ENCODE data around the gene TST. TPM values are rescaled to one million over a fixed set of nuclear protein-coding genes. Genes with fewer than 3 reads are reported as not detected.

Gene TST
- total and polyA plus RNA-seq, 9 of the 15 experiments (the other 6 are each of a cell fraction or from before 2014, with no cell fraction given) = 1.4 to 26.9 (median 12.4) TPM

GRCh38 chr22:36977947-36978660 lies 41.1 kb downstream of the TST start (continued):
- TF ChIP-seq ZBTB40 (IDR thresholded peaks at IDR 0.05) = peak; percentile 59
- TF ChIP-seq ZBTB40 (CRISPR knock-in tag; IDR thresholded peaks at IDR 0.05) = no peak
- TF ChIP-seq GABPA (tag; conservative IDR thresholded peaks at IDR 0.05; ENCODE audit: low read depth) = peak; percentile 74
- TF ChIP-seq NFATC3 (IDR thresholded peaks at IDR 0.05) = no peak
- TF ChIP-seq KAT2B (IDR thresholded peaks at IDR 0.05; ENCODE audit: low read depth, low read length) = no peak
- TF ChIP-seq ZNF75A (CRISPR knock-in tag; IDR thresholded peaks at IDR 0.05) = no peak
- no peak for TF ChIP-seq RBBP5 (IDR thresholded peaks at IDR 0.05; ENCODE audit: borderline replicate concordance, insufficient read depth, low read length, poor library complexity, severe bottlenecking)
- peak; percentile 45 for TF ChIP-seq CEBPB (tag; IDR thresholded peaks at IDR 0.05)
- no peak for TF ChIP-seq GTF3C2 (IDR thresholded peaks at IDR 0.05; ENCODE audit: borderline replicate concordance, extremely low read depth, insufficient read length)
- TF ChIP-seq ZNF695 (CRISPR knock-in tag; IDR thresholded peaks at IDR 0.05) = no peak
- no peak for TF ChIP-seq ZNF311 (CRISPR knock-in tag; IDR thresholded peaks at IDR 0.05)
- no peak for TF ChIP-seq ZHX1 (conservative IDR thresholded peaks at IDR 0.05; ENCODE audit: low read length)
- no peak for TF ChIP-seq RHOXF2B (CRISPR knock-in tag; conservative IDR thresholded peaks at IDR 0.05)

All from K562 (cell line).